ENCODE measurements around the gene MX1.

DNA sequence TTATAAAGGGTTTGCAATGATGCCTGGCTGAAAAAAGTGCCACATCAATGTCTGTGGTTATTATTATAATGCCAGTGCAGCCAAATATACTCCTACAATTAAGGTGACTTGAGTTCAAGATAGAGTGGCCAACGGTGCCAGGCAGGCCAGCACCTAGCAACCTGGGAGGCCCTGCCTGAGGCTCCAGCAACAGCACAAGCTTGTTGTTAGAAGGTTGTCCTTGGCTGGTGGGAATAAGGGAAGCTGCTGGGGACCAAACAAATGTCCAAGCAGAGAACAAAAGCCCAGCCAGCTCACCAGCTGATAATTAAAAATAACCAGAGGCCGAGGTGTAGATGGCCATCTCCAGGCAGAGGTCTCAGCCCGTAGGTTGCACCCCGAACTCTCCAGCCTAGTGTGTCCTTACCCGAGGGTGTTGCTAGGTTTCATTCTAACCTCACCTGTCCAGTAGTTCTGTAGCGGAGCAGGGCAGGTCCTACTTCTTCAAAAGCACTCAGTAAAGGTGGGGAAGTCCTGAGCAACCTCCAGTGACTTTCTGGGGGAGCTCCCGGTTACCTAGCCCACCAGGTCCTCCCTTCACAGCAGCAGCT is 80.1 kb downstream of the MX1 start:
- TF ChIP-seq CTCF (IDR thresholded peaks at IDR 0.05) = no peak
- no peak for TF ChIP-seq POLR2A (IDR thresholded peaks at IDR 0.05)
